ENCODE measurements around the gene DNAJC1.

The DNAJC1 gene

DNA sequence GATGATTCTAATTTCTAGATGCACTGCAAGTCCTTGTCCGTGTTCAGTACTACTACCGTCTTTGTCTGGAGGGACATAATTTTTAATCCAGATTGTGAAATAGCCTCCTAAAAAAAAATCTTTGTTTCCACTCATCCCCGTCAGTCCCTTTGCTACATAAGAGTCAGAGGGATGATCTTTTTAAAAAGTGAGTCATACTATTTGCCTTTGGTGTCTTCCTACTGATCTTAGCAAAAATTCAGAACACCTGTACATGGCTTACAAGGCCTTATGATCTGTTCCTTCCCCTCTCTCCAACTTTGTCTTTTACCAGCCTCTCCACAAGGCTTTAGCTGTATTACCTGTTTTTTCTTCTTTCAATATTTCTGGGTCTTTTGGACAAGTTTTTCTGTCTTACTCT lies 296.0 kb downstream of the DNAJC1 start:
- Histone ChIP-seq H3K36me3 (ENCODE audit: insufficient read depth, low read length) (no peaks in the 10 kb centered on the region), H3K4me3 (no peak overlapping the region), H3K9ac (ENCODE audit: insufficient read length) (no peak overlapping the region), H3K9me3 (ENCODE audit: low read depth, low read length) (no peaks in the 10 kb centered on the region), H3K27ac (no peak overlapping the region)
- TF ChIP-seq EZH2 (IDR thresholded peaks at IDR 0.05) (no peak), FOXP2 (optimal IDR thresholded peaks at IDR 0.05; ENCODE audit: control extremely low read depth, extremely low read length, insufficient read depth) (no peak), POLR2AphosphoS5 (IDR thresholded peaks at IDR 0.05; ENCODE audit: borderline replicate concordance, low read depth, low read length) (no peak)
- no peak for DNase-seq (ENCODE audit: low read depth, low spot score)
